Progenitor cell of endocrine pancreas (in vitro differentiated cells): ENCODE data around the gene EMX1. TPM values are rescaled to one million over a fixed set of nuclear protein-coding genes. Genes with fewer than 3 reads are reported as not detected.

Source experiments
- DNase-seq: peaks from one replicate; pipeline ENCODE4 v3.0.0; 2021; ENCODE audit warnings: low spot score; ENCODE audit not compliant: unreplicated experiment
- H3K27ac Mint-ChIP-seq: 2 replicates; pipeline ENCODE4 v1.8.0; 2021; ENCODE audit warnings: mild to moderate bottlenecking, moderate library complexity, mixed read lengths
- H3K27me3 Mint-ChIP-seq: 2 replicates; pipeline ENCODE4 v1.8.0; 2021; ENCODE audit warnings: mixed read lengths
- H3K36me3 Mint-ChIP-seq: 2 replicates; pipeline ENCODE4 v1.8.0; 2022; ENCODE audit warnings: mixed read lengths; ENCODE audit not compliant: insufficient read depth
- H3K4me1 Mint-ChIP-seq: 2 replicates; pipeline ENCODE4 v1.8.0; 2021; ENCODE audit warnings: low read depth, mixed read lengths
- H3K4me3 Mint-ChIP-seq: 2 replicates; pipeline ENCODE4 v1.8.0; 2021; ENCODE audit warnings: low read depth, mild to moderate bottlenecking, moderate library complexity, mixed read lengths
- H3K9me3 Mint-ChIP-seq: 2 replicates; pipeline ENCODE4 v1.8.0; 2021; ENCODE audit warnings: low read depth, mixed read lengths
- CTCF ChIP-seq: fragments of 200-600 bp; sonication (generic); IDR thresholded peaks from one replicate; pipeline ENCODE4 v1.5.0; 2021; ENCODE audit warnings: antibody characterized with exemption, mild to moderate bottlenecking; ENCODE audit not compliant: unreplicated experiment
- total RNA-seq: library from RNA; stranded (reverse); gene quantifications from 2 replicates; pipeline ENCODE4 v1.2.1, GENCODE V29; 2021

EMX1 gene
- total RNA-seq, 1 donor from 2014 or later: 0.69 TPM

- Mint-ChIP-seq H3K9me3 (no peaks in the 10 kb centered on the region), H3K36me3 (peaks cover 9% of the 10 kb centered on the region), H3K27ac (no peak overlapping the region), H3K4me1 (peaks cover 8% of the 10 kb centered on the region), H3K27me3 (no peaks in the 10 kb centered on the region), H3K4me3 (no peak overlapping the region)
- TF ChIP-seq CTCF: no peak
- no peak for DNase-seq
Measured at GRCh38 chr2:72961853-72962468, 44.6 kb downstream of the EMX1 start.

- Mint-ChIP-seq H3K9me3 (no peaks in the 10 kb centered on the region), H3K27me3 (no peaks in the 10 kb centered on the region), H3K27ac (no peak overlapping the region), H3K36me3 (peaks cover 11% of the 10 kb centered on the region), H3K4me3 (no peak overlapping the region), H3K4me1 (peaks cover 8% of the 10 kb centered on the region)
- no peak for TF ChIP-seq CTCF
- no peak for DNase-seq
Measured at GRCh38 chr2:72962911-72963310, 45.6 kb downstream of the EMX1 start.

GRCh38 chr2:72963423-72964145, 46.3 kb downstream of the EMX1 start:
- TF ChIP-seq CTCF: no peak
- Mint-ChIP-seq H3K4me1 (peaks cover 8% of the 10 kb centered on the region), H3K27ac (no peak overlapping the region), H3K4me3 (no peak overlapping the region), H3K36me3 (peaks cover 11% of the 10 kb centered on the region), H3K27me3 (no peaks in the 10 kb centered on the region), H3K9me3 (no peaks in the 10 kb centered on the region)
- no peak for DNase-seq

- no peak for DNase-seq
- H3K4me1 Mint-ChIP-seq: peaks cover 8% of the 10 kb centered on the region
- no peaks in the 10 kb centered on the region for H3K27me3 Mint-ChIP-seq
- H3K36me3 Mint-ChIP-seq: peaks cover 11% of the 10 kb centered on the region
- no peaks in the 10 kb centered on the region for H3K9me3 Mint-ChIP-seq
- H3K27ac Mint-ChIP-seq: no peak overlapping the region
- H3K4me3 Mint-ChIP-seq: no peak overlapping the region
- no peak for TF ChIP-seq CTCF
Measured at GRCh38 chr2:72964146-72964525, 46.8 kb downstream of the EMX1 start.

- TF ChIP-seq CTCF: no peak
- peaks cover 8% of the 10 kb centered on the region for H3K4me1 Mint-ChIP-seq
- no peak overlapping the region for H3K27ac Mint-ChIP-seq
- no peak overlapping the region for H3K4me3 Mint-ChIP-seq
- no peak for DNase-seq
- no peaks in the 10 kb centered on the region for H3K9me3 Mint-ChIP-seq
- H3K36me3 Mint-ChIP-seq: peaks cover 8% of the 10 kb centered on the region
- no peaks in the 10 kb centered on the region for H3K27me3 Mint-ChIP-seq
Measured at GRCh38 chr2:72965016-72965415, 47.7 kb downstream of the EMX1 start.
